ENCODE results near the gene VPS72.

VPS72 gene

DNA sequence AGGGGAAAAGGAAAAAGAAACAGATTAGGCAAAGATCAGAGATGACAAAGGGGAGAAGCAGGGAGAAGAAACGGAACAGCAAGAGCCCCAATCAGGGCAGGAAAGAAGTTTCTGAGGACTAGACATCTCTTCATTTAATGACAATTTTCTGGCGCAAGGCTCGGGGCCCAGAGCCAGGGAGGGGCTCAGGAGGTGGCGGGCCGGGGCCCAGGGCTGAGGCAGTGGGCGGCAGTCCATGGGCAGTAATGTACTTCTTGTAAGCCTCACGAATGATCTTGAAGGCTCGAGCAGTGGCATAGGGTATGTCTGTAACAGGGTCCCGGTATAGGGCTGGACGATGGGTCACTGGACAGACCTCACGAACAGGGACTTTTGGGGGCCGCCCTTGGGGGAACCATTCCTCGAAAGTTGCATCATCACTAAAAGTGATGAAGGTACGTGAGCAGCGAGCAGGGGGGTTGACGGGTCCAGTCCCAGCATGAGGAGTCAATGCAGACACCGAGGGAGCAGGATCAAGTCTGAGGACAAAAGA, 13.4 kb downstream of the VPS72 start:
- Histone ChIP-seq H3K27me3 (ENCODE audit: insufficient read depth, low read length, poor library complexity, severe bottlenecking) (no peaks in the 10 kb centered on the region), H3K9me2 (replicated peaks; ENCODE audit: low read depth, low read length) (no peaks in the 10 kb centered on the region), H4K20me1 (ENCODE audit: insufficient read depth, low read length, poor library complexity, severe bottlenecking) (no peaks in the 10 kb centered on the region), H3K79me2 (ENCODE audit: insufficient read depth, low read length) (no peaks in the 10 kb centered on the region), H3K9ac (ENCODE audit: low read depth, low read length, poor library complexity, severe bottlenecking) (no peak overlapping the region), H3K4me3 (ENCODE audit: low read length, poor library complexity, severe bottlenecking) (no peak overlapping the region), H2AFZ (ENCODE audit: low read length) (no peak overlapping the region), H3K4me2 (ENCODE audit: low read depth, low read length, poor library complexity, severe bottlenecking) (no peak overlapping the region), H3K9me3 (ENCODE audit: insufficient read depth, low read depth, low read length) (no peaks in the 10 kb centered on the region), H3K36me3 (ENCODE audit: insufficient read depth, low read length) (peaks cover 57% of the 10 kb centered on the region; the same call in 1 of the 2 replicates), H3F3A (ENCODE audit: low read depth) (no peaks in the 10 kb centered on the region), H3K4me1 (ENCODE audit: insufficient read depth, low read length, poor library complexity, severe bottlenecking) (no peaks in the 10 kb centered on the region)
- TF ChIP-seq, protein P1, sequence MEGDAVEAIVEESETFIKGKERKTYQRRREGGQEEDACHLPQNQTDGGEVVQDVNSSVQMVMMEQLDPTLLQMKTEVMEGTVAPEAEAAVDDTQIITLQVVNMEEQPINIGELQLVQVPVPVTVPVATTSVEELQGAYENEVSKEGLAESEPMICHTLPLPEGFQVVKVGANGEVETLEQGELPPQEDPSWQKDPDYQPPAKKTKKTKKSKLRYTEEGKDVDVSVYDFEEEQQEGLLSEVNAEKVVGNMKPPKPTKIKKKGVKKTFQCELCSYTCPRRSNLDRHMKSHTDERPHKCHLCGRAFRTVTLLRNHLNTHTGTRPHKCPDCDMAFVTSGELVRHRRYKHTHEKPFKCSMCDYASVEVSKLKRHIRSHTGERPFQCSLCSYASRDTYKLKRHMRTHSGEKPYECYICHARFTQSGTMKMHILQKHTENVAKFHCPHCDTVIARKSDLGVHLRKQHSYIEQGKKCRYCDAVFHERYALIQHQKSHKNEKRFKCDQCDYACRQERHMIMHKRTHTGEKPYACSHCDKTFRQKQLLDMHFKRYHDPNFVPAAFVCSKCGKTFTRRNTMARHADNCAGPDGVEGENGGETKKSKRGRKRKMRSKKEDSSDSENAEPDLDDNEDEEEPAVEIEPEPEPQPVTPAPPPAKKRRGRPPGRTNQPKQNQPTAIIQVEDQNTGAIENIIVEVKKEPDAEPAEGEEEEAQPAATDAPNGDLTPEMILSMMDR (conservative IDR thresholded peaks at IDR 0.05; ENCODE audit: low read length) = no peak
- no peak for TF ChIP-seq EZH2phosphoT487 (IDR thresholded peaks at IDR 0.05; ENCODE audit: borderline replicate concordance)

DNA sequence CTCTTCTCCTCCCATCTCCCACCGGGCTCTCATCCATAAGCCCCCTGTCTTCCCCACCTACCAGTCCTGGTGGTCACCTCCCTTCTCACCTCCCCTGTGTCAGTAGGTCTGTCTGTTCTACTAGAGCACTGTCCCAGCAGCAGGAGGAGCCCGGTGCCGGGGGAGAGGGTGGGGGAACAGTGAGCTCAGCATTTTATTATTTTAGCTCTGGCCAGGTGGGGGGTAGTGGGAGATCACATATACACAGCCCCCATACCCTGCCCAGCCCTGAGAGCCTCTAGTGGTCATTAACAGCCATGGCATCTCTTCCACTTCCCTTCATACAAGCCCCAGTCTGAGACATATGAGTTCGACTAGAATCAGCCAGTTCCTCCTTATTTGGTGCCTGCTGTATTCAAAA, 14.1 kb downstream of the VPS72 start, which contains the start of gene TMOD4:
Gene TMOD4, minus strand, starts transcription at position 119 of the 400 bp plus-strand sequence. CDS start 1,106 bp downstream, outside the sequence.
- H4K20me1 ChIP-seq (ENCODE audit: insufficient read depth, low read length, poor library complexity, severe bottlenecking) = no peaks in the 10 kb centered on the region
- TF ChIP-seq EZH2phosphoT487 (IDR thresholded peaks at IDR 0.05; ENCODE audit: borderline replicate concordance) = no peak
- TF ChIP-seq, protein P1 (conservative IDR thresholded peaks at IDR 0.05; ENCODE audit: low read length) = peak; percentile 69
- H3K4me2 ChIP-seq (ENCODE audit: low read depth, low read length, poor library complexity, severe bottlenecking) = no peak within 1 kb of the TSS
- no peaks in the 10 kb centered on the region for H3K4me1 ChIP-seq (ENCODE audit: insufficient read depth, low read length, poor library complexity, severe bottlenecking)
- no peak within 1 kb of the TSS for H2AFZ ChIP-seq (ENCODE audit: low read length)
- peaks cover 51% of the 10 kb centered on the region; the same call in 1 of the 2 replicates for H3K36me3 ChIP-seq (ENCODE audit: insufficient read depth, low read length)
- no peaks in the 10 kb centered on the region for H3F3A ChIP-seq (ENCODE audit: low read depth)
- no peaks in the 10 kb centered on the region for H3K9me3 ChIP-seq (ENCODE audit: insufficient read depth, low read depth, low read length)
- H3K27me3 ChIP-seq (ENCODE audit: insufficient read depth, low read length, poor library complexity, severe bottlenecking) = no peaks in the 10 kb centered on the region
- no peaks in the 10 kb centered on the region for H3K9me2 ChIP-seq (replicated peaks; ENCODE audit: low read depth, low read length)
- no peaks in the 10 kb centered on the region for H3K79me2 ChIP-seq (ENCODE audit: insufficient read depth, low read length)
- no peak within 1 kb of the TSS for H3K4me3 ChIP-seq (ENCODE audit: low read length, poor library complexity, severe bottlenecking)
- no peak within 1 kb of the TSS for H3K9ac ChIP-seq (ENCODE audit: low read depth, low read length, poor library complexity, severe bottlenecking)

DNA sequence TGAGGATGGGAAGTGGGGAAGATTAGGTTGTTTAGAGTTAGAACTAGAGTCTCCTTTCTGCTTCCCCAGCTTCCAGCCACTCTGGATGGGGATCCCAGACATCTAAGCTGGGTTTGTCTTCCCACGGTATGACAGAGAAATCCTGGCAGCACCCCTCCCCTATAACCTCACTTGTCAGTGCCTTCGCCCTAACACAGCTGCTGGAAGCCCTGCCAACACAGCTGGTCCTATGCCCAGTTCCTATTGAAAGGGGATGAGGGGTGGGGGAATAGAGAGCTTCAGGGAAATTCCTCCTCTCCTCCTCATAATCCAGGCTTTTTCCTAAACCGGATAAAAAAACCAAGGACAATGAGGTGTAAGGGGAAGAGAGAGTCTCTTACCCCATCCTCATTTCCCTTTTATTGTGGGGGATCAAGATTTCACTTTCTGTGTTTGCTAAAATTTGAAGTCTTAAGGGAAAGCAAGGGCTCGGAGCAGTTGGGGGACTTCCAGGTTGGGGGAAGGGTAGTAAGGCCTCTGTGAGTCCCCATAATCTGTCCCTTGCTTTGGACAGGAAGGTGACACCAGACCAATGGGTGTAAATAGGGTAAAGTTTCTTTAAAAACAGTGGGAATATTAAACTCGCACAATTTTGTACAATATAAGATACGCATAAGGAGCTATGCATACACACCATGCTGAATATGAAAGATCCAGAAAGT, 14.8 kb downstream of the VPS72 start:
- H3K36me3 ChIP-seq (ENCODE audit: insufficient read depth, low read length) = peaks cover 47% of the 10 kb centered on the region; the same call in 1 of the 2 replicates
- TF ChIP-seq EZH2phosphoT487 (IDR thresholded peaks at IDR 0.05; ENCODE audit: borderline replicate concordance) = no peak
- TF ChIP-seq, protein P1 (conservative IDR thresholded peaks at IDR 0.05; ENCODE audit: low read length) = no peak

More for the DNA sequence above, 14.8 kb downstream of the VPS72 start:
- Histone ChIP-seq H2AFZ (ENCODE audit: low read length) (no peak overlapping the region), H3K4me3 (ENCODE audit: low read length, poor library complexity, severe bottlenecking) (no peak overlapping the region), H3K9me3 (ENCODE audit: insufficient read depth, low read depth, low read length) (no peaks in the 10 kb centered on the region), H3K27me3 (ENCODE audit: insufficient read depth, low read length, poor library complexity, severe bottlenecking) (no peaks in the 10 kb centered on the region), H3K9me2 (replicated peaks; ENCODE audit: low read depth, low read length) (no peaks in the 10 kb centered on the region), H4K20me1 (ENCODE audit: insufficient read depth, low read length, poor library complexity, severe bottlenecking) (no peaks in the 10 kb centered on the region), H3K4me2 (ENCODE audit: low read depth, low read length, poor library complexity, severe bottlenecking) (no peak overlapping the region), H3K9ac (ENCODE audit: low read depth, low read length, poor library complexity, severe bottlenecking) (no peak overlapping the region), H3K4me1 (ENCODE audit: insufficient read depth, low read length, poor library complexity, severe bottlenecking) (no peaks in the 10 kb centered on the region), H3K79me2 (ENCODE audit: insufficient read depth, low read length) (no peaks in the 10 kb centered on the region), H3F3A (ENCODE audit: low read depth) (no peaks in the 10 kb centered on the region)

All from Loucy (cell line).